Ectodermal cell (in vitro differentiated cells): ENCODE results near the gene UNC119.

ENCODE experiments used
- H3K27ac ChIP-seq: 2 replicates; pipeline ENCODE4 v1.7.0; 2013; ENCODE audit warnings: mild to moderate bottlenecking, low read depth, low read length; ENCODE audit not compliant: insufficient read depth, poor library complexity, severe bottlenecking
- H3K27me3 ChIP-seq: 2 replicates; pipeline ENCODE4 v1.7.0; 2013; ENCODE audit warnings: mild to moderate bottlenecking, low read length; ENCODE audit not compliant: insufficient read depth, control insufficient read depth, poor library complexity, severe bottlenecking
- H3K36me3 ChIP-seq: one replicate; pipeline ENCODE4 v1.7.0; 2013; ENCODE audit warnings: low read length; ENCODE audit not compliant: control insufficient read depth, insufficient read depth
- H3K4me1 ChIP-seq: one replicate; pipeline ENCODE4 v1.7.0; 2013; ENCODE audit warnings: low read length; ENCODE audit not compliant: control insufficient read depth, insufficient read depth
- H3K4me3 ChIP-seq: 2 replicates; pipeline ENCODE4 v1.7.0; 2013; ENCODE audit warnings: low read depth, low read length, control low read depth; ENCODE audit not compliant: insufficient read depth
- H3K9me3 ChIP-seq: 2 replicates; pipeline ENCODE4 v1.7.0; 2013; ENCODE audit warnings: mild to moderate bottlenecking, low read length, moderate library complexity; ENCODE audit not compliant: control insufficient read depth
- WGBS, 2 experiments: methylation state at CpG; one replicate each; pipeline ENCODE4 v1.1.7; 2013; ENCODE audit warnings: missing lambda C conversion rate in 2 of 2; 5-methylcytosine and 5-hydroxymethylcytosine counted together

UNC119 gene

GRCh38 chr17:28551421-28552175 lies 826 bp downstream of the UNC119 start:
- no peak overlapping the region for H3K27ac ChIP-seq

DNA sequence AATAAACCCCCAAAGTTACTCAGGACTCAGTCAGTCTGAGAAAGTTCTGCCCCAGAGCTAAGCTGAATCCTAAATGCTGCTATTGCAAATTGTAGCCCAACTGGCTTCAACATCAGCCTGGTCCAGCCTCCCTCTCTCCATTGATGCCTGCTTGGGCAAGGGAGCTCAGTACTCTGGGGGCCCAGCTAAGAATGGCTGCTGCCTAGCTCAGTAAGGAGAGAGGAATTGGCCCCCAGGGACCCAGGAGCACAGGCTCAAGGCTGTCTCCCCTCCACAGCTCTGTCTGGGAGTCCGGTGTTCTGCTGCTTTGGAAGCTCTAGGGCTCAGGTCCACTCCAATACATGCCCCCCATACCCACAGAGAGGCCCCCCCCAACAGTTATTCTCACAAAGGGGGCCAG lies 1.6 kb downstream of the UNC119 start:
- H3K27me3 ChIP-seq = no peaks in the 10 kb centered on the region
- WGBS, 2 experiments = 85 to 93% methylated on average over 1 of the region's 1 CpG
- H3K4me1 ChIP-seq = peaks cover 17% of the 10 kb centered on the region
- no peak overlapping the region for H3K27ac ChIP-seq
- no peaks in the 10 kb centered on the region for H3K9me3 ChIP-seq
- H3K36me3 ChIP-seq = peaks cover 15% of the 10 kb centered on the region
- no peak overlapping the region for H3K4me3 ChIP-seq

More at GRCh38 chr17:28551421-28552175, 826 bp downstream of the UNC119 start:
- Histone ChIP-seq H3K9me3 (no peaks in the 10 kb centered on the region), H3K4me3 (peak overlapping the region; percentile 55), H3K36me3 (peaks cover 19% of the 10 kb centered on the region), H3K4me1 (peaks cover 17% of the 10 kb centered on the region), H3K27me3 (no peaks in the 10 kb centered on the region)
- 17 to 21% methylated on average over 10 of the region's 10 CpGs for WGBS, 2 experiments

DNA sequence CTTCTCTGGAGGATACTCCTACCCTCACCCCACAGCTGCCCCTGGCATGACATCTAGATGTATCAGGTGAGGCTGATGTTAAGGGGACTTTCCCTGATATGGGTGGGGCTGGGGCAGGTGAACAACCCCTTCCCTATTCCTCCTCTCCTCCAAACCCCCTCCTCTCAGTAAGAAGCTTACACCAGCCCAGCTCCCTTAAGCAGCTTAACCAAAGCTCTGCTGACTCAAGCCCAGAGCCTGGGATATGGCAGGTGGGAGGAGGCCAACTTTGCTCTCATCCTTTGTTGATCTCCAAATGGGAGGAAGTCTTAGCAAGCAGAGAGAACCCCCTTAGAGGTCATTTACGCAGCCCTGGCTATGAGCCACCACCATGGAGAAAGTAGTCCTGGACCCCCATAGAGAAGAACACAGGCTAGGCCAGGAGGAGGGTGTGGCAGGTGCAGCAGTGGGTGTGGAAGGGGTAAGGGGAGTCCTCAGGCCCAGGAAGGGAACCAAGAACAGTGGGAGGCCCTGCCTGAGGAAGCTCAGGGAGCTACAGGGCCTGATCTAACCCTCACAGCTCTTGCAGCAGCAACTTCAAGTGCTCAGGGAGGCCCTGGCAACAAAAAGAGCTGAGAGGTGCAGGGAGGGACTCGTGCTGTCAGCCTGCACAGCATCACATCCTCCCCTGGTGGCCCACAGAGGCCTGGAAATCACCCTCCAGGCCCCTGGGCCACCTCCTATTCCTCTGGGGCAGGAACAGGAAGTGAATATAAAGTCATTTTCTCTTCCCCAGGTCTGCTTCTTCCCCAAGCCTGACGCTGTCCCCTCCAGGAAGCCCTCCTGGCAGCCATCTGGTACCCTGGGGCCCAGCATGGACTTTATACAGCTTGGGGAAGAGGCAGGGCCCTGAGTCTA lies 2.9 kb downstream of the UNC119 start:
- H3K36me3 ChIP-seq = peaks cover 8% of the 10 kb centered on the region
- WGBS, 2 experiments = 69 to 82% methylated on average over 3 of the region's 3 CpGs
- peaks cover 17% of the 10 kb centered on the region for H3K4me1 ChIP-seq
- H3K27me3 ChIP-seq = no peaks in the 10 kb centered on the region
- H3K4me3 ChIP-seq = no peak overlapping the region
- no peaks in the 10 kb centered on the region for H3K9me3 ChIP-seq
- H3K27ac ChIP-seq = peak overlapping the region; percentile 60

GRCh38 chr17:28548417-28549130 lies 3.9 kb downstream of the UNC119 start:
- no peaks in the 10 kb centered on the region for H3K27me3 ChIP-seq
- no peak overlapping the region for H3K4me3 ChIP-seq
- 91% methylated on average over 6 of the region's 6 CpGs for WGBS, 2 experiments
- peaks cover 1% of the 10 kb centered on the region for H3K36me3 ChIP-seq
- H3K27ac ChIP-seq = no peak overlapping the region
- peaks cover 17% of the 10 kb centered on the region for H3K4me1 ChIP-seq
- no peaks in the 10 kb centered on the region for H3K9me3 ChIP-seq

GRCh38 chr17:28547623-28548416 lies 4.6 kb downstream of the UNC119 start:
- H3K4me3 ChIP-seq = no peak overlapping the region
- H3K36me3 ChIP-seq = no peaks in the 10 kb centered on the region
- peaks cover 17% of the 10 kb centered on the region for H3K4me1 ChIP-seq
- H3K27me3 ChIP-seq = no peaks in the 10 kb centered on the region
- H3K9me3 ChIP-seq = no peaks in the 10 kb centered on the region
- 77 to 78% methylated on average over 26 of the region's 26 CpGs for WGBS, 2 experiments
- H3K27ac ChIP-seq = no peak overlapping the region

DNA sequence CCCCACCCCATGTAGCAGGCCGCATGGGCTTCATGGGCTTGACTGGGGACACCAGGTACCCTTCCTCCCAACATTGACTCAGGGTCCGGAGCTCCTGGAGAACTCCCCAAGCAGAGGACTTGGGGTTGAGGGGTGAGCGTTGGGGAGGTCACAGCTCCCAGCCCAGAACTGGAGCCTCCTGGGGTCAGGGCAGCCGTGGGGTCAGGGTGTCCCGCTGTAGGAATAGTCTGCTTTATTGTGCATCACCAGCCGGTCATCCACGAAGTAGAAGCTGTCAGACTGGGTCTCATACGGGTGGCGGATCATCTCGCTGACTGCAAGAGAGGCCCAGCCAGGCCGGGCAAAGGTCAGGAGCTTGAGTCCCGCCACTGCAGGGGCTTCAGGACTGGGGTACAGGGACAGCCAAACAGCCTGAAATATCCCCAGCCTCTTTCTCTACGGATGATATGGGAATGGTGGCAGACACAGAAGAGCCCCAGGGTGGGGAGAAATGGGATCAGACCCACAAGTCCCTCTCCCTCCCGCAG lies 5.3 kb downstream of the UNC119 start:
- peaks cover 17% of the 10 kb centered on the region for H3K4me1 ChIP-seq
- no peaks in the 10 kb centered on the region for H3K9me3 ChIP-seq
- H3K4me3 ChIP-seq = no peak overlapping the region
- H3K27ac ChIP-seq = no peak overlapping the region
- no peaks in the 10 kb centered on the region for H3K36me3 ChIP-seq
- no peaks in the 10 kb centered on the region for H3K27me3 ChIP-seq
- WGBS, 2 experiments = 93 to 95% methylated on average over 14 of the region's 14 CpGs

DNA sequence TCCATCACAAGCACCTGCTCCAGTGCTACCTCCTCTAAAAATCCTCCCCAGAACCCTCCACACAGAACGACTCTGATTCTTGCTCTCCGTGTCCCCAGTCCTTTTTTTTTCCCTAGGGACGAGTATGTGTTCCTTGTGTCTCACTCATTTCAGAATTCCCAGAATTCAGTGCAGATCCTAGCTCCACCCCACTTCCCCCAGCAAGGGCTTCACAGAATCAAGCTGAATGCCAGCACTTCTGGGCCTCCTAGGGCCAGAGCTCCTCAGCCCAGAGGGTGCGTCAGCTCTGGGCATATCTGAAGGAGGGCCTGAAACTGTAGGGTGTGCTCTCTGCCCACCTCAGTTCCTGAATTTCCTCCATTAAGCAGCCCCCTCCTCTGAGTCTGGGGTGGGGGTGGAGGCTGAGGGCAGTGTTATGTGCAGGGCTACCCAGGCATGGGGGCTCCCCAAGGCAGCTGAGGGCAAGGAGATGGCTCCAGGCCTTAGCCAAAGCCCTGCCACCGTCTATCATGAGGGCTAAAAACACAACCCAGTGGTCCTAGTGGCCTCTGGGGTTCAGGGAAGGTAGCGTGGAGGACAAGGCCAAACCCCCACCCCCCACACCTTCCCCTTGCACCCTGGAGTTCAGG lies 6.5 kb downstream of the UNC119 start:
- 84 to 88% methylated on average over 6 of the region's 6 CpGs for WGBS, 2 experiments
- Histone ChIP-seq H3K27ac (no peak overlapping the region), H3K4me3 (no peak overlapping the region), H3K27me3 (no peaks in the 10 kb centered on the region), H3K36me3 (no peaks in the 10 kb centered on the region), H3K4me1 (peaks cover 15% of the 10 kb centered on the region), H3K9me3 (no peaks in the 10 kb centered on the region)

GRCh38 chr17:28545141-28545503 lies 7.3 kb downstream of the UNC119 start:
- no peak overlapping the region for H3K27ac ChIP-seq
- H3K4me3 ChIP-seq = no peak overlapping the region
- WGBS, 2 experiments = 84 to 89% methylated on average over 2 of the region's 2 CpGs
- H3K9me3 ChIP-seq = no peaks in the 10 kb centered on the region
- H3K36me3 ChIP-seq = no peaks in the 10 kb centered on the region
- H3K27me3 ChIP-seq = no peaks in the 10 kb centered on the region
- peaks cover 10% of the 10 kb centered on the region for H3K4me1 ChIP-seq
